IMR-90 (cell line): ENCODE data around the gene LRRC7. TPM values are rescaled to one million over a fixed set of nuclear protein-coding genes. Genes with fewer than 3 reads are reported as not detected.

Experiments
- ATAC-seq: fragments of 200-7000 bp; cut with Tn5 transposase; 2 replicates; pipeline ENCODE4 v1.9.1; 2020; ENCODE audit warnings: low read depth, mild to moderate bottlenecking, moderate library complexity
- BruUV-seq: library from RNA; stranded (reverse); fragments of 400-500 nt; replicated peaks from 2 replicates; lab custom pipeline; 2021; lab: Mats Ljungman, UMichigan
- CTCF ChIA-PET: fragments of 300-600 bp; formaldehyde crosslinking; extraction: SDS; loops from one replicate; lab custom pipeline; 2021; ENCODE audit warnings: antibody characterized with exemption; lab: Yijun Ruan, JAX
- POLR2A ChIA-PET: fragments of 300-600 bp; sonication (Branson Sonifier 250); formaldehyde crosslinking; loops from one replicate; lab custom pipeline; 2022; ENCODE audit warnings: antibody characterized with exemption; ENCODE audit not compliant: unreplicated experiment; lab: Charles Lee
- DNase-seq: peaks from one replicate; pipeline ENCODE4 v3.0.0; 2013
- H2AFZ ChIP-seq: replicated peaks from 2 replicates; pipeline ENCODE3; 2013; ENCODE audit warnings: low read length, mild to moderate bottlenecking; ENCODE audit not compliant: poor library complexity
- H2AK5ac ChIP-seq: 2 replicates; pipeline ENCODE4 v1.6.1; 2013; ENCODE audit warnings: low read depth, low read length, inconsistent platforms
- H2AK9ac ChIP-seq: replicated peaks from 2 replicates; pipeline ENCODE3; 2013; ENCODE audit warnings: mild to moderate bottlenecking, low read depth, low read length, moderate library complexity; ENCODE audit not compliant: poor library complexity
- H2BK120ac ChIP-seq: 2 replicates; pipeline ENCODE4 v1.6.1; 2013; ENCODE audit warnings: low read depth, low read length, inconsistent platforms
- H2BK15ac ChIP-seq: 3 replicates; pipeline ENCODE4 v1.6.1; 2013; ENCODE audit warnings: low read depth, low read length, inconsistent platforms
- H2BK20ac ChIP-seq: 2 replicates; pipeline ENCODE4 v1.6.1; 2013; ENCODE audit warnings: low read depth, mild to moderate bottlenecking, inconsistent platforms, low read length, moderate library complexity
- H2BK5ac ChIP-seq: 2 replicates; pipeline ENCODE4 v1.6.1; 2013; ENCODE audit warnings: mild to moderate bottlenecking, low read depth, low read length, inconsistent platforms; ENCODE audit not compliant: poor library complexity, severe bottlenecking
- H3K14ac ChIP-seq: replicated peaks from 2 replicates; pipeline ENCODE4 v1.6.1; 2013; ENCODE audit warnings: low read depth, low read length, inconsistent platforms
- H3K18ac ChIP-seq: 2 replicates; pipeline ENCODE4 v1.6.1; 2013; ENCODE audit warnings: low read depth, low read length, control low read depth
- H3K23ac ChIP-seq: 2 replicates; pipeline ENCODE4 v1.6.1; 2013; ENCODE audit warnings: low read depth, low read length, inconsistent platforms
- H3K27ac ChIP-seq: 2 replicates; pipeline ENCODE4 v1.5.1; 2013; ENCODE audit warnings: mild to moderate bottlenecking, control low read depth, low read length; ENCODE audit not compliant: insufficient read depth
- H3K27me3 ChIP-seq: 2 replicates; pipeline ENCODE4 v1.6.1; 2013; ENCODE audit warnings: low read length; ENCODE audit not compliant: control insufficient read depth, insufficient read depth
- H3K36me3 ChIP-seq: 2 replicates; pipeline ENCODE4 v1.6.1; 2013; ENCODE audit warnings: low read length, mixed read lengths; ENCODE audit not compliant: control insufficient read depth, insufficient read depth
- H3K4ac ChIP-seq: 2 replicates; pipeline ENCODE4 v1.6.1; 2013; ENCODE audit warnings: low read depth, low read length, inconsistent platforms
- H3K4me1 ChIP-seq: 2 replicates; pipeline ENCODE4 v1.6.1; 2013; ENCODE audit warnings: low read length, mixed read lengths; ENCODE audit not compliant: control insufficient read depth, insufficient read depth
- H3K4me2 ChIP-seq: 2 replicates; pipeline ENCODE4 v1.6.1; 2013; ENCODE audit warnings: low read depth, mild to moderate bottlenecking, control low read depth, low read length, moderate library complexity
- H3K4me3 ChIP-seq: 2 replicates; pipeline ENCODE4 v1.5.1; 2013; ENCODE audit warnings: low read depth, mild to moderate bottlenecking, control low read depth, low read length, moderate library complexity; ENCODE audit not compliant: insufficient read depth
- H3K56ac ChIP-seq: 2 replicates; pipeline ENCODE4 v1.6.1; 2013; ENCODE audit warnings: low read length, inconsistent platforms; ENCODE audit not compliant: insufficient read depth; ENCODE audit errors: extremely low read depth
- H3K79me1 ChIP-seq, 2 experiments: 2 replicates each; pipeline ENCODE4 v1.6.1; 2013; ENCODE audit warnings: low read length in 2 of 2, inconsistent platforms in 1 of 2, low read depth in 1 of 2
- H3K9ac ChIP-seq: 2 replicates; pipeline ENCODE4 v1.6.1; 2013; ENCODE audit warnings: low read depth, low read length, control low read depth
- H3K9me1 ChIP-seq: 2 replicates; pipeline ENCODE4 v1.6.1; 2013; ENCODE audit warnings: low read length, inconsistent platforms; ENCODE audit not compliant: insufficient read depth
- H3K9me3 ChIP-seq: 2 replicates; pipeline ENCODE4 v1.6.1; 2013; ENCODE audit warnings: low read length; ENCODE audit not compliant: control insufficient read depth, insufficient read depth
- H4K20me1 ChIP-seq: 2 replicates; pipeline ENCODE4 v1.6.1; 2013; ENCODE audit warnings: low read length, inconsistent platforms; ENCODE audit not compliant: insufficient read depth
- H4K5ac ChIP-seq: 2 replicates; pipeline ENCODE4 v1.6.1; 2013; ENCODE audit warnings: mild to moderate bottlenecking, low read depth, low read length, control low read depth
- H4K8ac ChIP-seq, 2 experiments: 2 replicates each; pipeline ENCODE4 v1.6.1; 2013; ENCODE audit warnings: low read depth in 2 of 2, low read length in 2 of 2, control low read depth in 1 of 2, inconsistent platforms in 1 of 2
- H4K91ac ChIP-seq: 2 replicates; pipeline ENCODE4 v1.6.1; 2013; ENCODE audit warnings: low read depth, low read length, inconsistent platforms; ENCODE audit not compliant: insufficient read depth
- BHLHE40 ChIP-seq: fragments of 150-350 bp; IDR thresholded peaks from 2 replicates; pipeline ENCODE4 v1.6.1; 2016; ENCODE audit warnings: mild to moderate bottlenecking, low read depth, low read length
- CEBPB ChIP-seq: IDR thresholded peaks from 2 replicates; pipeline ENCODE4 v1.6.1; 2012; ENCODE audit warnings: low read depth, low read length, improper control_type of control experiment
- FOS ChIP-seq: fragments of 150-350 bp; IDR thresholded peaks from 2 replicates; pipeline ENCODE4 v1.6.1; 2016; ENCODE audit warnings: low read depth, low read length
- MAZ ChIP-seq: IDR thresholded peaks from 2 replicates; pipeline ENCODE4 v1.6.1; 2012; ENCODE audit warnings: low read depth, mild to moderate bottlenecking, low read length, improper control_type of control experiment, moderate library complexity, borderline replicate concordance
- MXI1 ChIP-seq: IDR thresholded peaks from 2 replicates; pipeline ENCODE4 v1.6.1; 2012; ENCODE audit warnings: low read depth, mild to moderate bottlenecking, low read length, moderate library complexity, borderline replicate concordance
- NFE2L2 ChIP-seq: fragments of 150-350 bp; IDR thresholded peaks from 2 replicates; pipeline ENCODE4 v1.6.1; 2016; ENCODE audit warnings: low read depth, mild to moderate bottlenecking, low read length
- POLR2A ChIP-seq: IDR thresholded peaks from 2 replicates; pipeline ENCODE4 v1.6.1; 2012; ENCODE audit warnings: mild to moderate bottlenecking, low read depth, low read length
- RAD21 ChIP-seq: IDR thresholded peaks from 2 replicates; pipeline ENCODE4 v1.6.1; 2012; ENCODE audit warnings: low read length, improper control_type of control experiment
- RCOR1 ChIP-seq: IDR thresholded peaks from 2 replicates; pipeline ENCODE4 v1.6.1; 2012; ENCODE audit warnings: mild to moderate bottlenecking, low read length, improper control_type of control experiment; ENCODE audit not compliant: insufficient replicate concordance
- WGBS, 2 experiments: methylation state at CpG; one replicate each; pipeline versions ENCODE4 v1.1.5 to v1.1.7; 2013; ENCODE audit warnings: missing lambda C conversion rate in 2 of 2; ENCODE audit not compliant: insufficient read length in 1 of 2; ENCODE audit errors: extremely low coverage in 2 of 2; 5-methylcytosine and 5-hydroxymethylcytosine counted together
- dilution Hi-C: fragments of 300-500 bp; cut with HindIII; formaldehyde crosslinking; loops from one replicate; pipeline ENCODE4 v1.14.3; 2018; ENCODE audit warnings: low sequenced_read_pairs; ENCODE audit not compliant: unreplicated experiment
- in situ Hi-C: fragments of 300-500 bp; cut with MboI; formaldehyde crosslinking; loops from 3 replicates; pipeline ENCODE4 v1.14.3; 2019; ENCODE audit warnings: low sequenced_read_pairs, inconsistent platforms, mixed read lengths
- intact Hi-C: fragments of 100-400 bp; cut with micrococcal nuclease; formaldehyde crosslinking; loops from 2 replicates; pipeline ENCODE4 v1.10.0; 2022
- polyA plus RNA-seq, 3 experiments: library from polyadenylated mRNA; depleted of rRNA; stranded (reverse); fragments of >200 nt; gene quantifications; 2 replicates each; pipeline ENCODE4 v1.2.3, GENCODE V29; 2012; ENCODE audit warnings: low replicate concordance in 1 of 3
- total RNA-seq: library from RNA; depleted of rRNA; stranded (reverse); fragments of >200 nt; gene quantifications from 2 replicates; pipeline ENCODE4 v1.2.3, GENCODE V29; 2012
- TF ChIP-seq, protein P1 (sequence below): conservative IDR thresholded peaks from 2 replicates; pipeline ENCODE4 v1.5.1; 2012; ENCODE audit warnings: mild to moderate bottlenecking, low read depth, low read length, improper control_type of control experiment
- TF ChIP-seq, protein P2 (sequence below): fragments of 150-350 bp; IDR thresholded peaks from 2 replicates; pipeline ENCODE4 v1.6.1; 2017; ENCODE audit warnings: mild to moderate bottlenecking, antibody characterized with exemption, low read length, low read depth

LRRC7 gene
- total and polyA plus RNA-seq, 2 of the 4 experiments (the other 2 are of a cell fraction) = under 0.01 to 0.02 TPM

DNA sequence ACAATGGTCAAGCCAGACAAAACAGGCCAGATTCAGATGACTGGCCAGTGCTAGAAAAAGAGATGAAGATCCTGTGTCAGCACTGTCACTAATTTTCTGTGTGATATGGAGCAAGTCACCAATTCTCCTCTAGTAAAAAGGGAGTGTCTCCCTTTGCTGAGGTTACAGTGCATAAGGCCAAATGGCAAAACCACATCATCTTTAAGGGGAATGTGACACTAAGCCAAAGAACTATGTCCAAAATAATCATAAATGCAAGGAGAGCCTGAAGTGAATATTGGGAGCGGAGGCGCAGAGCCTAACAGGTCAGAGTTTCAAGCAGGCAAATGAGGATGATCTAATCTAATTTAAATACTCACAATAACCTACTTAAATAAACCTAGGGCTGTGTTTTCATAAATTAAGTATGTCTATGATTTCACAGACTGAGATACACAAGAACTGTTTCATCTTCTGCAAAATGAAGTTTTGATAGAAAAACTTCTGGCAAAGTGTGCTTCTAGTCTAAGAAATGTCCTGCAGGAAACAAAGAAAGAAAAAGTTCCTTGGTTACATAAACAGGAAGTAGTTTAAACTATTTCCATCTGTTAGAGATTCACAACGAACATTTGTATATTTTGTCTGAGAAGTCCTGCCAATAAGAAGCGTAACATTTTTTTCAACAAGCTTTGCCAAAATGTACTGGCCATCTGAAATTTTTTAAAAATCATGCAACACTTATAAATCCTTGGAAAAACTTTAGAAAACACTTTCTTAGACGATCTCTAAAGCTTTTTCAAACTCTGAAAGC lies 347.4 kb downstream of the LRRC7 start (continued):
- TF ChIP-seq MAZ = no peak

DNA sequence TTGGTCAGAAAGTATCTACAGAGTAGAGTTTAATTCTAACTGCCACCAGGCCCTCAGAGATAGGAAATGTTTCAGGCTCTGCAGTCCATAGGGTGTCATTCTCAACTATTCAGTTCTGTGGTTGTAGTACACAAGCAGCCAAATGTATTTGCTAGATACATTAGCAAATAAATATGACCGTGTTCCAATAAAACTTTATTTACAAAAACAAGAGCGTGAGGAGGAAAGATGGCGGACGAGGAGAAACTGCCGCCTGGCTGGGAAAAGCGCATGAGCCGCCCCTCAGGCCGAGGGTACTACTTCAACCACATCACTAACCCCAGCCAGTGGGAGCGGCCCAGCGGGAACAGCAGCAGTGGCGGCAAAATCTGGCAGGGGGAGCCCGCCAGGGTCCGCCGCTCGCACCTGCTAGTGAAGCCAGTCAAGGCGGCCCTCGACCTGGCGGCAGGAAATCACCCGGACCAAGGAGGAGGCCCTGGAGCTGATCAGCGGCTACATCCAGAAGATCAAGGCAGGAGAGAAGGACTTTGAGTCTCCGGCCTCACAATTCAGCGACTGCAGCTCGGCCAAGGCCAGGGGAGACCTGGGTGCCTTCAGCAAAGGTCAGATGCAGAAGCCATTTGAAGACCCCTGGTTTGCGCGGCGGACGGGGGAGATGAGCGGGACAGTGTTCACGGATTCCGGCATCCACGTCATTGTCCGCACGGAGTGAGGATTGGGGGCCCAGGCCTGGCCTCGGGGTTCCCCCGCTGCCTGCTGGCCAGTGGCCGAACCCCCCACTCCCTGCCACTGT lies 351.6 kb downstream of the LRRC7 start:
- ATAC-seq = no peak
- H4K5ac ChIP-seq = no peak overlapping the region
- no TSS peak for BruUV-seq
- H4K91ac ChIP-seq = no peak overlapping the region
- H3K4me3 ChIP-seq = no peak overlapping the region
- H2AK9ac ChIP-seq = no peak overlapping the region
- H3K4me1 ChIP-seq = peaks cover 2% of the 10 kb centered on the region; the same call in 1 of the 2 replicates
- no peak overlapping the region for H3K9ac ChIP-seq
- dilution Hi-C loops (no loop called here), intact Hi-C loops (no loop called here), in situ Hi-C loops (no loop called here)
- POLR2A ChIA-PET = no interaction called here
- H4K8ac ChIP-seq = no peak overlapping the region
- H3K27me3 ChIP-seq = no peaks in the 10 kb centered on the region
- no peak overlapping the region for H3K23ac ChIP-seq
- CTCF ChIA-PET = no interaction called here
- no peak overlapping the region for H3K4ac ChIP-seq
- H2BK5ac ChIP-seq = no peak overlapping the region
- H4K20me1 ChIP-seq = no peaks in the 10 kb centered on the region
- H3K9me1 ChIP-seq = no peaks in the 10 kb centered on the region
- H3K4me2 ChIP-seq = no peak overlapping the region
- no peaks in the 10 kb centered on the region for H3K36me3 ChIP-seq
- no peaks in the 10 kb centered on the region for H3K9me3 ChIP-seq
- H2AK5ac ChIP-seq = no peak overlapping the region
- H3K18ac ChIP-seq = no peak overlapping the region
- 96% methylated on average over 20 of the region's 36 CpGs; no CpG with 5 or more reads in 1 of the 2 experiments for WGBS, 2 experiments
- no peak overlapping the region for H3K27ac ChIP-seq
- H3K79me1 ChIP-seq = no peaks in the 10 kb centered on the region
- no peak overlapping the region for H2BK20ac ChIP-seq
- DNase-seq = no peak
- H2BK120ac ChIP-seq = no peak overlapping the region
- no peak overlapping the region for H2AFZ ChIP-seq
- no peak overlapping the region for H3K14ac ChIP-seq
- no peak overlapping the region for H3K56ac ChIP-seq
- H2BK15ac ChIP-seq = no peak overlapping the region
- TF ChIP-seq POLR2A = no peak
- no peak for TF ChIP-seq MXI1
- TF ChIP-seq FOS = no peak
- TF ChIP-seq, protein P1, sequence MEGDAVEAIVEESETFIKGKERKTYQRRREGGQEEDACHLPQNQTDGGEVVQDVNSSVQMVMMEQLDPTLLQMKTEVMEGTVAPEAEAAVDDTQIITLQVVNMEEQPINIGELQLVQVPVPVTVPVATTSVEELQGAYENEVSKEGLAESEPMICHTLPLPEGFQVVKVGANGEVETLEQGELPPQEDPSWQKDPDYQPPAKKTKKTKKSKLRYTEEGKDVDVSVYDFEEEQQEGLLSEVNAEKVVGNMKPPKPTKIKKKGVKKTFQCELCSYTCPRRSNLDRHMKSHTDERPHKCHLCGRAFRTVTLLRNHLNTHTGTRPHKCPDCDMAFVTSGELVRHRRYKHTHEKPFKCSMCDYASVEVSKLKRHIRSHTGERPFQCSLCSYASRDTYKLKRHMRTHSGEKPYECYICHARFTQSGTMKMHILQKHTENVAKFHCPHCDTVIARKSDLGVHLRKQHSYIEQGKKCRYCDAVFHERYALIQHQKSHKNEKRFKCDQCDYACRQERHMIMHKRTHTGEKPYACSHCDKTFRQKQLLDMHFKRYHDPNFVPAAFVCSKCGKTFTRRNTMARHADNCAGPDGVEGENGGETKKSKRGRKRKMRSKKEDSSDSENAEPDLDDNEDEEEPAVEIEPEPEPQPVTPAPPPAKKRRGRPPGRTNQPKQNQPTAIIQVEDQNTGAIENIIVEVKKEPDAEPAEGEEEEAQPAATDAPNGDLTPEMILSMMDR = no peak
- TF ChIP-seq RCOR1 = no peak
- no peak for TF ChIP-seq RAD21
- TF ChIP-seq CEBPB = no peak
- TF ChIP-seq BHLHE40 = no peak
- no peak for TF ChIP-seq NFE2L2
- TF ChIP-seq, protein P2, sequence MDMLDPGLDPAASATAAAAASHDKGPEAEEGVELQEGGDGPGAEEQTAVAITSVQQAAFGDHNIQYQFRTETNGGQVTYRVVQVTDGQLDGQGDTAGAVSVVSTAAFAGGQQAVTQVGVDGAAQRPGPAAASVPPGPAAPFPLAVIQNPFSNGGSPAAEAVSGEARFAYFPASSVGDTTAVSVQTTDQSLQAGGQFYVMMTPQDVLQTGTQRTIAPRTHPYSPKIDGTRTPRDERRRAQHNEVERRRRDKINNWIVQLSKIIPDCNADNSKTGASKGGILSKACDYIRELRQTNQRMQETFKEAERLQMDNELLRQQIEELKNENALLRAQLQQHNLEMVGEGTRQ = no peak
